ENCODE results near the gene SZRD1.

Gene SZRD1

GRCh38 chr1:16367968-16368890, 1.2 kb downstream of the SZRD1 start:
- peak in 1 of 6 experiments; percentile 21 for DNase-seq

GRCh38 chr1:16369821-16370220, 2.8 kb downstream of the SZRD1 start:
- DNase-seq: no peak

GRCh38 chr1:16371725-16372124, 4.7 kb downstream of the SZRD1 start:
- DNase-seq: no peak

- DNase-seq: no peak
Observed at GRCh38 chr1:16372535-16373285, 5.7 kb downstream of the SZRD1 start.

GRCh38 chr1:16374266-16374665, 7.2 kb downstream of the SZRD1 start:
- no peak for DNase-seq

- no peak for DNase-seq
Observed at GRCh38 chr1:16375521-16376340, 8.7 kb downstream of the SZRD1 start.

- DNase-seq: no peak
Observed at GRCh38 chr1:16376971-16377370, 9.9 kb downstream of the SZRD1 start.

- no peak for DNase-seq
Observed at GRCh38 chr1:16378443-16378842, 11.4 kb downstream of the SZRD1 start.

- no peak for DNase-seq
Observed at GRCh38 chr1:16380868-16381267, 13.8 kb downstream of the SZRD1 start.

GRCh38 chr1:16383888-16384287, 16.8 kb downstream of the SZRD1 start:
- DNase-seq: no peak

- DNase-seq: no peak
Observed at GRCh38 chr1:16385659-16386453, 18.8 kb downstream of the SZRD1 start.

- DNase-seq: no peak
Observed at GRCh38 chr1:16386454-16387113, 19.5 kb downstream of the SZRD1 start.

GRCh38 chr1:16387201-16388188, 20.5 kb downstream of the SZRD1 start:
- DNase-seq: no peak

GRCh38 chr1:16391411-16391810, 24.4 kb downstream of the SZRD1 start:
- no peak for DNase-seq

GRCh38 chr1:16392740-16393569, 25.9 kb downstream of the SZRD1 start:
- DNase-seq: no peak

GRCh38 chr1:16393570-16394521, 26.8 kb downstream of the SZRD1 start:
- no peak for DNase-seq

GRCh38 chr1:16394977-16395376, 27.9 kb downstream of the SZRD1 start:
- DNase-seq: no peak

- DNase-seq: no peak
Observed at GRCh38 chr1:16396591-16396990, 29.5 kb downstream of the SZRD1 start.
